WERI-Rb-1 (cell line): ENCODE results near the gene KCTD17.

ENCODE experiments used
- DNase-seq: peaks from one replicate; pipeline ENCODE4 v3.0.0-alpha.2; 2020
- H3K27ac ChIP-seq: fragments of 250-450 bp; sonication (Bioruptor Pico); 2 replicates; pipeline ENCODE4 v1.5.1; 2020; ENCODE audit warnings: mild to moderate bottlenecking, moderate library complexity
- H3K27me3 ChIP-seq: fragments of 250-450 bp; sonication (Bioruptor Pico); 2 replicates; pipeline ENCODE4 v1.5.1; 2021; ENCODE audit warnings: mild to moderate bottlenecking, low read depth, moderate library complexity; ENCODE audit not compliant: insufficient read depth, severe bottlenecking
- H3K36me3 ChIP-seq: fragments of 250-450 bp; sonication (Bioruptor Pico); 2 replicates; pipeline ENCODE4 v1.5.1; 2020; ENCODE audit warnings: mild to moderate bottlenecking, moderate library complexity
- H3K4me3 ChIP-seq: 2 replicates; pipeline ENCODE4 v1.5.1; 2011; ENCODE audit warnings: low read depth, mild to moderate bottlenecking, control low read depth, low read length
- H3K9me3 ChIP-seq: fragments of 250-450 bp; sonication (Bioruptor Pico); 2 replicates; pipeline ENCODE4 v1.5.1; 2021; ENCODE audit warnings: mild to moderate bottlenecking, moderate library complexity; ENCODE audit not compliant: severe bottlenecking
- TF ChIP-seq, protein P1 (sequence below): IDR thresholded peaks from 2 replicates; pipeline ENCODE4 v1.5.1; 2011; ENCODE audit warnings: low read depth, mild to moderate bottlenecking, control low read depth, inconsistent platforms, low read length

Gene KCTD17

DNA sequence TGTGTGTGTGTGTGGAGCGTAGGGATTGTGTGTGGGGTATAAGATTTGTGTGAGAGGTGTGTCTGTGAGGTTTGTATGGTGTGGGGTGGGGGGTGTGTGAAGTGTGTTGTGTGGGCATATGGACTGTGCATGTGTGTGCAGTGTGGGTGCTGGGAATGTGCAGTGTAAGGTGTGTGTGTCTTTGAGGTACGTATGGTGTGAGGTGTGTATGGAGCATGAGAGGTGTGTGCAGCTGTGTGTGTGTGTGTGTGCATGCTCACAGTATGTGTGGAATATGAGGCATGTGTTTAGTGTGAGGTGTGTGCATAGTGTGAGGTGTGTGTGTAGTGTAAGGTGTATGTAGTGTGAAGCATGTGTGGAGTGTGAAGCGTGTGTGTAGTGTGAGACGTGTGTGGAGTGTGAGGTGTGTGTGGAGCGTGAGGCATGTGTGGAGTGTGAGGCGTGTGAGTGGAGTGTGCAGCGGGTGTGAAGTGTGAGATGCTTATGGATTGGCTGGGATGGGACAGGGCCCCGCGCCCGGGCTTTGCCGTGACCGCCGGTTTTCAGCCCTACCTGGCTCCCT lies 59.7 kb downstream of the KCTD17 start:
- Histone ChIP-seq H3K27ac (no peak overlapping the region), H3K9me3 (no peaks in the 10 kb centered on the region), H3K4me3 (no peak overlapping the region), H3K36me3 (no peaks in the 10 kb centered on the region), H3K27me3 (no peaks in the 10 kb centered on the region)
- TF ChIP-seq, protein P1, sequence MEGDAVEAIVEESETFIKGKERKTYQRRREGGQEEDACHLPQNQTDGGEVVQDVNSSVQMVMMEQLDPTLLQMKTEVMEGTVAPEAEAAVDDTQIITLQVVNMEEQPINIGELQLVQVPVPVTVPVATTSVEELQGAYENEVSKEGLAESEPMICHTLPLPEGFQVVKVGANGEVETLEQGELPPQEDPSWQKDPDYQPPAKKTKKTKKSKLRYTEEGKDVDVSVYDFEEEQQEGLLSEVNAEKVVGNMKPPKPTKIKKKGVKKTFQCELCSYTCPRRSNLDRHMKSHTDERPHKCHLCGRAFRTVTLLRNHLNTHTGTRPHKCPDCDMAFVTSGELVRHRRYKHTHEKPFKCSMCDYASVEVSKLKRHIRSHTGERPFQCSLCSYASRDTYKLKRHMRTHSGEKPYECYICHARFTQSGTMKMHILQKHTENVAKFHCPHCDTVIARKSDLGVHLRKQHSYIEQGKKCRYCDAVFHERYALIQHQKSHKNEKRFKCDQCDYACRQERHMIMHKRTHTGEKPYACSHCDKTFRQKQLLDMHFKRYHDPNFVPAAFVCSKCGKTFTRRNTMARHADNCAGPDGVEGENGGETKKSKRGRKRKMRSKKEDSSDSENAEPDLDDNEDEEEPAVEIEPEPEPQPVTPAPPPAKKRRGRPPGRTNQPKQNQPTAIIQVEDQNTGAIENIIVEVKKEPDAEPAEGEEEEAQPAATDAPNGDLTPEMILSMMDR = no peak
- DNase-seq = no peak

DNA sequence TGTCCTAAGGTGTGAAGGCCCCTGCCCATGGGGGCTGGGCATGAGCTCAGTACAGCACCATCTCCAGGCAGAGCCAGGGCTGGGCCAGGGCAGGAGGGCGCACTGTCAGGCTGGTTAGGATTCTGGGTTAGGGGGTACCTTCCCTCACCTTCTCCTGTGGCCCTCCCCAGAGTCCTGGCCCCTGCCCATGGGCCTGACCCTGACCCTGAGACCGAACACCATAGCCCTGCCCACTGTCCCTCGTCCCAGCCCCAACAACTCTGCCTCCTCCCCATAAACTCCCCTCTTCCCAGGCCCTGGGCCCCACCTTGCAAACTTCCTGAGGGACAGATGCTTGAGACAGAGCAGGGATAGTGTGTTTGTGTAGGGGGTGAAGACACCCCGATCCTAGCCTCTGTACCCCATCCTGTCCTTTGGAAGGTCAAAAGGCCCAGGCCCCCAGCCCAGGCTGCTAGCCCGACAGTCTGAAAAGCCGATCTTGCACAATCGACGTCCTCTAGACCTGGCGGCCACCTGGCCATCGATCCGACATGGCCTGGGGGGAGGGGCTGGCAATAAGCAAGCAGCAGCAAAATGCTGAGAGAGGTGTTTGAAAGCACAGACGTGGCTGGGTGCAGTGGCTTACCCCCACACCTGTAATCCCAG lies 60.7 kb downstream of the KCTD17 start:
- TF ChIP-seq, protein P1 = no peak
- Histone ChIP-seq H3K27ac (peak overlapping the region; percentile 10; the same call in 1 of the 2 replicates), H3K27me3 (no peaks in the 10 kb centered on the region), H3K9me3 (no peaks in the 10 kb centered on the region), H3K4me3 (no peak overlapping the region), H3K36me3 (no peaks in the 10 kb centered on the region)
- DNase-seq = peak; percentile 64
